ENCODE data around the gene NRXN3.
A peak's percentile ranks its signal among the peaks of the same experiment; 100 is the strongest.

NRXN3 gene

DNA sequence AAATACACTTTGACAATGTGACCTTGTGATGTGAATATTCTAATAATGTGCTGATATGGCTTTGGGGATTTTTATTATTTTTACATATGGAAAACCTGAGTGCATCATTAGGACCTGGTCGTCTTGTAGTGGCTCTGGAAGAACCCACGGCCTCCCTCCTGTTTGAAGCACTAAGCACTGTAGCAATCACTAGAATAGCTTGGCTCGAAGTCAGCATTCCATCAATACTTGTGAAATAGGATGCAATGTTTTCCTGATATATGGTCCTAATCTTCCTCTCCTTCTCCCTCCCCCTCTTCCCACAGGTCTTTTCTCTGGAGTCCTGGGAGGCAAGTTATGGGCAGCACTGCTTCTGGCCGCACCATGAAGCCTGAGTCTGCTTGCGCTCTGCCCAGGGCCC, 71.9 kb downstream of the NRXN3 start:
- DNase-seq (ENCODE audit: low spot score) = no peak

DNA sequence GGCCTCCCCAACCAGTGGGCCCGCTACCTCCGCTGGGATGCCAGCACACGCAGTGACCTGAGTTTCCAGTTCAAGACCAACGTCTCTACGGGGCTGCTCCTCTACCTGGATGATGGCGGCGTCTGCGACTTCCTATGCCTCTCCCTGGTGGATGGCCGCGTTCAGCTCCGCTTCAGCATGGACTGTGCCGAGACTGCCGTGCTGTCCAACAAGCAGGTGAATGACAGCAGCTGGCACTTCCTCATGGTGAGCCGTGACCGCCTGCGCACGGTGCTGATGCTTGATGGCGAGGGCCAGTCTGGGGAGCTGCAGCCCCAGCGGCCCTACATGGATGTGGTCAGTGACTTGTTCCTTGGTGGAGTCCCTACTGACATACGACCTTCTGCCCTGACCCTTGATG, 73.0 kb downstream of the NRXN3 start:
- DNase-seq (ENCODE audit: low spot score) = no peak

DNA sequence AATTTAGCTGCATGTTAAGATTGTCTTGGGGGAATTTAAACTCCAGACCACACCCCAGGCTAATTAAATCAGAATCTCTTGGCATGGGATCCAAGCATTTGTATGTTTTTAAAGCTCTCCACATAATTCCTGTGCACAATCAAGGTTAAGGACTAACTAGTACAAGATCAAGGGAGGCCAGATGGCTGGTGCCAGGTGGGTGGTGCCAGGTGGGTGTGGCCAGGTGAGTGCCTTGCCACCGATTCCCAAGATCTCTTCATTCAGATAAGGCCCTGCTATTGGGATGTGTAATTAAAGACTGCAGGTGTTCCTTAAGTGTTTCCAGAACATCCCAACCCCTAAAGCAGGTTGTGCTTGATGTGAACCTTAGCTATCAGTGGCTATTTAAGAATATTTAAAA, 75.1 kb downstream of the NRXN3 start:
- DNase-seq (ENCODE audit: low spot score) = no peak

DNA sequence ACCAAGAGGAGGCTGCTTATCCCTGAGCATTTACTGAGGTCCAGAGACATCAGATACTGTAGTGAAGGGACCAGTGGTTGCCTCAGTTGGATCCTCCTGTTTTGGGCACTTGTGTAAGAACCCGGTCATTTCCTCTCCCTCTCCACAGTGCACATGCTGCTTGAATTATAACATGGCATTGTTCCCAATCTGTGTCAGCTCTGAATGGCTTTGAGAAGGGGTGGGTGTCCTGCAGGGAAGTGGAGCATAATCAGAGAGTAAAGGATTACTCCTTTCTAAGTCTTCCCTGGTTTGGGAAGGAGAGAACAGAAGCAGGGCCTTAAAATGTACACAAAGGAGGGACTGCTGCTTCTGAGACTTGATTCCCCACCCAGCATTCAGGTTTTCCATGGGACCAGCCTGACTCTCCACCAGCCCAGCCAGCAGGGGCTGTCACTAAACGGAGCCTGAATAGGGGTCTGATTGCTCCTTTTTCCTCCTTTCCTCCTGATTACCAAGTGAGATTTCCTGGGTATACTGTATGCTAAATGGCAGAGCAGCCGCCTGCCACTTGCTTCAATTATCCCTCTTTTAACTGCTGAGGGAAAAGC, 78.4 kb downstream of the NRXN3 start:
- no peak for DNase-seq (ENCODE audit: low spot score)

DNA sequence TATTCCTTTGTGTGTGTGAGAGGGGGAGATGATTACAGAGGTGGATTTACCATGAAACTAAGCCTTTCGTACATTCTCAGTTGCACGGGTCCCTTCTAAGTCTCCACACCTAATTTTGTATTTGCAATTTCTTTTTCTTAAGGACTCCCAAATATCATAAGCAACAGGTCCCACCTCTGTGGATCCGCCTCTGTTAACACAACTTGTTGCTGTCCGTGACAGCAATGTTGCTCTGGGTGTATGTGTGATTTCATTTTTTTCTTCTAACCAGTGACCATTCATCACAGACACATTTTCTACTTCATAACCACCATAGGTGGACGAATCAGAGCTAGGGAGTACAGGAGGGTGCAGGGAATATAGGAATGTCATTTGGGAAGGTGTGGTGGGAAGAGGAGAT, 81.1 kb downstream of the NRXN3 start:
- DNase-seq (ENCODE audit: low spot score) = no peak

DNA sequence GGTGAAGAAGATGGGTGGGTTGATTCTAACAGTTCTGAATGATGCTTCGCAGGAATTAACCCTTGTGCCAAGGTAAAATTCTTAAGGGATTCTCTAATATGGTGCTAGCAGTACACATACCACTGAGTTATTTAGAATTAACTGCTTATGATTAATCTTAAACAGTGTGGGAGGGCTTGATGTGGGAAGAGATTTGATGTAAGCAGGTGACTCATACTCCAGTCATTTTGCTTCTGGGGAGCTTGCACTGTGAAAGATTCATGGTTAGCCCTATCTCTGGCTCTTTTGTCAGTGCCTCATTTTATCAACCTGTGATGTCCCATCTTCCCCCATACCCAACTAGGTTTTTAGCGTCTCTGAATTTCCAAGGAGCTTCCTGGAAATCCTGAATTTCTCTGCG, 83.8 kb downstream of the NRXN3 start:
- DNase-seq (ENCODE audit: low spot score) = peak; percentile 48

DNA sequence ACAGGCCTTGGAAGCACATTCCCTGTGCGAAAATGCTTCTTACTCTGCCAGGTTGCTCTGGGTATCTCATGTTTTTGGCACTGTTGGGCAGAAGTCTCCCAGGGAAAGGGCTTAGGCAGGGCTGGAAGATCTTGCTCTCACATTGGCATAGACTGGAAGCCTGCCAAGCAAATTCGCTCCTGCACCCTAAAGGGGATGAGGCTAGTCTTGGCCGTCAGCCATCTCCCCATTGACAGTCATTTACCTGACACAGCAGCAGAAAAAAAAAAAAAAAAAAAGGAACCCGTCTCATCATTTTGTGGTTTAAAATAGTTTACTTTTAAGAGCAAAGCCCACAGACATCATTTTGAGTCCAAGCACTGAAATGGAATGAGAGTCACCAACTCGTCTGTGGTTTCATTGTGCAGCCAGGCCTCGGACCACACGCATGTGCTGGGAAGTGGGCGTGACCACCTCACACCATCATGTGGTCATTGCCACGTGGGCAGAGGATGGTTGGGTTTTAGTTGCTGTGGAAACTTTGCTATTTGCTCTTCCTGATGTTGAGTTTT, 84.8 kb downstream of the NRXN3 start:
- DNase-seq (ENCODE audit: low spot score) = no peak

DNA sequence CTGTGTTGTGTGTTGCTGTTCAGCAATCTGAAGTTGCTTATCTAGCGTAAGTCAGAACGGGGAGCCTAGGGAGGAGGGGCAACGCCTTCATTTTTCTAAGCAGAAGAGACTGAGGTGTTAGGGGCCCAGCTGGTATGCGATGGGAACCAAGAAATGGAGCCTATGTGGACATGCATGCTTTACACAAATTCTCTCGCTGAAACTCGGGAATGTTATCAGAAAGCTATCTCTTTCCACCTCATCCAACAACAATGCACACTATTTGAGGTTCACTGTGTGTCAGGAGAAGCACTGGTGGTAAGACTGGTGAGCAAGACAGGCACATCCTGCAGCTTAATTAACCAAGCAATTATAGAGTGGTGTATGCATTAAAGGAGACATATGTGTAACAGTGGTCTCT, 89.7 kb downstream of the NRXN3 start:
- no peak for DNase-seq (ENCODE audit: low spot score)

DNA sequence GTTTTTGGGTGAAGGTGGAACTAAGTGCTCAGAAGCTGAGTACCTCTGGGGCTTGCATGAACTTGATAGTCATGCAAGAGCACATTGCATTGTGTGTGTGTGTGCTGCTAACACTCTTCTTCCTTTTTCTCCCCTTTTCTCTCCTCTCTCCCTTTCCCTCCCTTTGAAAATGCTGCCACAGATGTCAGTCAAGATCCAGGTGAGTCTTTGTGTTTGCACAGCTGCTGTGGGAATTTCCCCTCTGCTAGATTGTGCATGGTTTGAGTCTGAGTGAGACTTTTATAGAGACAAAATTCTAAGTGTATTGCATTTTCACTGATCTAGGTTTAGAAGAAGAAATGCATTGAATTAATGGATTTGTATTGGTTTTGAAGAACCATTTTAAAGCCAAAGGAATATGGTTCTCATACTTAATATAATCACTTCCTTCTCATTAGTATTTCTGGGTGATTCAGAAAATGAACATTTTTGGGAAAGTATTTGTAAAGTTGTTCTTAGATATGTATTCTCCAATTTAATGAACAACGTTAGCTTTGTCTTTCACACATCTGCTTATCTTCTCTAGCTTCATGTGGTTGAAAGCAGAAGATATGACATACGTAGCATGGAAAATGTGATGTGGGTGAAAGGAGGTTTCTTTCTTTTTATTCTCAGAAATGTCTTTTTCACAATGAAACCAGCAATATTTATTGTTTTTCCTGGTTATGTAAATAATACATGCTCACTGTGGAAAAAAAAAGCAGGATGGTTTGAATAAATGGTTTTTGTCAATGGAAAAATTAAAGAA, 108.5 kb downstream of the NRXN3 start:
- DNase-seq (ENCODE audit: low spot score) = no peak

DNA sequence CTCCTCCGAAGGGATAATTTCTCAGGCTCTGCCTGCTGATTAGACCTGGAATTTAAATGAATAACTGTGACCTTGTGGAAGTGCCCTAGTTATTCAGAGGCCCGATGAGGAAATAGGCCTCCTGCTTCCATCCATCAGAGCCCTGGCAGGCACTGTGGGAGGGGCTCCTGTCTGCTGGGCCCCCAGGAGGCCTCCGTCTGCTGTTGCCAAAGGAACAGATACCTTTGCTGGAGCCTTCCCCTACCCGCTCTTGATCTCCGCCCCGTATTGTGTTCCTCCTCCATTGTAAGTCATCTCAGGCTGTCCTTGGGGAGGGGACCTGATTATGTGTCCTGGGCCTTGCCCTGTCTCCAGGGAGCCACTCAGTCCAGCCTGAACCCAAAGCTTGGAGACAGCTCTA, 112.3 kb downstream of the NRXN3 start:
- DNase-seq (ENCODE audit: low spot score) = no peak

DNA sequence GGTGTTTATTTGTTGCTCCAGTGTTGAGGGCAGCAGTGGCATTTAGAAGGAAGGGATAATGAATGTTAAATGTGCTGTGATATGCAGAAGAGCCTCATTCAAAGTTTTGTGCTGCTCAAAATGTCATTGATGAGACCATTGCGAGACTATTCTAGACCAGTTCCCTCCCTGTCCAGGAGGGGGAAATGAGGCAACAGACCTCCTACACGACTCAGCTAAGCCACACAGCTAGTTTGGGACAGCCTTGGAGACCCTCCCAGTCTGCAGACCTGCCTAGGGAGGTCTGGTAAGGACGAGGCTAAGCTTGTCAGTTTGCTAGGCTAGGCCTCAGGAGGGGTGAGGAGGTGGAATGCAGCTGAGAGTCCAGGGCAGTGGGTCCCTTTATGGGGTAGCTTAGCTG, 116.0 kb downstream of the NRXN3 start:
- DNase-seq (ENCODE audit: low spot score) = no peak

DNA sequence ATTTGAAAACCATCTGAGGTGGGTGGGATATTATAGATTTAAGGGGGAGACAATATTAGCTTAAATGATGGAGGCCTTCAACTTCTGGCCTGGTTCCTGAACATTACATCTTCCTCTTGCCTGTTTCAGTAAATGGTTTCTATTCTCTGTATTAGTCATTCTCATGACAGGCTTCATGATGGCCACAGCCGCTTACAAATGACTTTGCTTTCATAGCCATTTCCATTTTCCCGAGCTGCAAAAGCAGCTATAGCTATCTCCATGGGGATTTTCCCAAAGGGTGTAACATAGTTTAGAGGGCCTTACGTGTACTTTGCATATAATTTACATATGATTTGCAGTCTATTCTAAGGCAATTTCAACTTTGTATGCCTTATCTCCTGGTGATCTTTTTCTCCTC, 121.8 kb downstream of the NRXN3 start:
- no peak for DNase-seq (ENCODE audit: low spot score)

DNA sequence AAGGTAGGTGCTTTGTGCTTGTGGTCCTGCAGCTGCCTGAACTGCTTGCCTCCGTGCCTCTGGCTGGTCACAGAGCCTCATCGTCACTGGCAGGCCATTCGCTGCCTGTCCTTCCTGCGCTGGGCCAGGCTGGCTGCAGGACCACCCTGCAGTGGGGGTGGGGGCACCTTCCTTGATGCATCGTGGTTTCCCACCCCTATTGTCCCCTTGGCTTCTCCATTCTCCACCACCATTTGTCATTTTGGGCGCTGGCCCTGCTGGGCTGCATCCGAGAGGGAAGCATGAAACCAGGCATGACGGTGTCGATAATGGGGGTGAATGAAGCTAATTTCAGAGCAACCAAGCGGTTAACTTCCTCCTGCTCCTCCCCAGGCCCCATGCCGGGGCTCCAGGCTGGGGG, 127.7 kb downstream of the NRXN3 start:
- no peak for DNase-seq (ENCODE audit: low spot score)

DNA sequence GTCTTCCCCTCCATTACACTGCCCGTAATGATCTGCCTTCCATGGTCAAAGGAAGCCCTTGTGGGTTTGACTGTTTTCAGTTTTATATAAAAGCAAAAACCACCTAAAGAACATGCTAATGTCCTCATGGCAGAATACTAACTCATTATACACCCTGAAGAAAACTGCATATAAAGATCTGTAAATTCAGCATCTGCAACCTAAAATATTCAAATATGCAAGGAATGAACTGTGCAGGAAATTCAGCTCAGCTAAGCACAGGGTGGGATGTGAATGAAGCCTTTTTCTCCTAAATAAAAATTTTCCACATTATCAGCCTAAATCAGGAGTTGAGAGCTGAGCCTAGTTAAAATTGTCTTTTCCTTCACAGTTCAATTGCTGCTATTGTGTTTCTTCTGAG, 128.1 kb downstream of the NRXN3 start:
- DNase-seq (ENCODE audit: low spot score) = no peak

DNA sequence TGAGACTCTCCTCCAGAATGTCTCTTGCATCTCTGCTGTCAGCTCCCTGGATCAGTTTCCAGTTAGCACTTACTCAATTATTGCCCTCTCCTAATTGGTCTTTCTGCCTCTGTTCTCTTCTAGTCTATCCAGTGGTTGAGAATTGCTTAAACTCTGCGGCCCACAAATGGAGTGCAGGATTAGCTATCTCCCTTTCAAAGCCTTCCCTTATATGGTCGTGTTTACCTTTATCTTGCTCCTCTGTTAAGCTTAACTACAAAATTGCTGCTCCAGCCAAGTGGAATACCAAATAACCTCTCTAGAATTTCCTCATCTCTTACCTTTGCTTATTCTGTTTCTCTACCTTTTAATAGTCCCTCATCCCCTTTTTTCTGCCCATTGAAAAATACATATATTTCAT, 132.7 kb downstream of the NRXN3 start:
- no peak for DNase-seq (ENCODE audit: low spot score)

DNA sequence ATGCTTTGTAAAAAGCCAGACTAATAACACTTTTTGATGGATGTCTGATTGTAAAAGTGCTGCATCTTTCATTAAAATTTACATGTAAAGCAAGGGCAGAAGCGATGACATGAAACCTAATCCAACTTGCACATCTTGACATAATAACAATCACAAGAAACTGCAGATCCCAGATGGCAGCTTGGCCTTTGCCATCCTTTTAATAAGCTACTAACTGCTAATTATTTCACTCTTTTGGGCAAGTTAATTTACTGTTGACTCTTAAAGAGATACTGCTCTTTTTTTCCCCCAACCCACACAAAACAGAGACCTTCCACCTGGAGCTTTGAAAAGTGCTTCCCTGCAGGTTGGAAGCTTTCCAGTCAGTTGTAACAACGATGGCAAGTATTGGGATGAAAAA, 137.5 kb downstream of the NRXN3 start:
- DNase-seq (ENCODE audit: low spot score) = no peak

DNA sequence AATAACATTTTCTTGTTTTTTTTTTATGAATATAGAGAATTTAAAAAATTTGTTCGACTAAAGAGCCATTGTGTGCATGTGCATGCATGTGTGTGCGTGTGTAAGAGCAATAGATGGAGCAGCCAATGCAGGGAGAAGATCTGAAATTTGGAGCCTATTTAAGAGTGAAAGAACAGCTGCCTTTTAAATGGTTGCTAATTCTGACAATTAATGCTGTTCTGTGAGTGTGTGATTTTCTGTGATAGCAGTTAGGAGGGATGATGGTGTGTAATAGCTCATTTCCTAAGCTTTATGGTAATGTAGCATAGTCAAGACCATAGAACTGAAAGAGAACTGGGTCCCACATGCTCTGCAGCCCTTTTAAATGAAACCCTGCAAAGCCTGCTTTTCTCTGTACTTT, 137.9 kb downstream of the NRXN3 start:
- no peak for DNase-seq (ENCODE audit: low spot score)

DNA sequence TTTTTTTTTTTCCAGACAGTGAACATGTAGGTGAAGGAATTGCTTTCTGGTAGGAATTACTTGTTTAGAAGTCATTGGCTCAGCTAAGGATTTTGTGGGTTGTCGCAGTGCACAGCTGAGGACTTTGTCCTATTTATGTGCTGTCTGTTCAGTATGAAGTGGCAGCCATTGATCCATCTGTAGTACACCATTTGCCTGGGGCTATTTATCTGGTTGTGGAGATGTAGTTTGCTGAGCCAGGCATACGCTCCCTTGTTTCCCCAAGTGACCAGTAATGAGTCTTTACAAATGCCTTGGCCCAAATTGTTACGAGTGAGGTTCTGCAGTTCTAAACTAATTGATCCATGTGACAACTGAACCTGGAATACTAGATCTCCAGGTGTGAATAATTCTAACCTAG, 140.1 kb downstream of the NRXN3 start:
- DNase-seq (ENCODE audit: low spot score) = no peak

DNA sequence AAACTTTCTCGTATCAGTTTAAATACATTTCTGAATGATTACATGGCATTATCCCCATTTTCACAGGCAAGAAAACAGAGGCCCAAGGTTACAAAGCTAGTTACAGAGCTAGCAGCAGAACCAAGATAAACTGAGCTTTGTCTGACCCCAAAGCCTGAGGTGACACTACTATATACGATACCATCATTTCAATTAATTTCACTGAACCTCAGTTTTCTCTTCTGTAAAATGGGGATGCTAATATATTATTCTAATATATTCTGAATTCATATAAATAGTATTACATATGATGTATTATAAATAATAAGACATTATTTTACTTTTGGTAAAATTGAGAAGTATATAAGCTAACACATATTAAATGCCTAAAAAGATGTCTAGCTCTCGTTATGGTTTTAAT, 143.3 kb downstream of the NRXN3 start:
- no peak for DNase-seq (ENCODE audit: low spot score)

DNA sequence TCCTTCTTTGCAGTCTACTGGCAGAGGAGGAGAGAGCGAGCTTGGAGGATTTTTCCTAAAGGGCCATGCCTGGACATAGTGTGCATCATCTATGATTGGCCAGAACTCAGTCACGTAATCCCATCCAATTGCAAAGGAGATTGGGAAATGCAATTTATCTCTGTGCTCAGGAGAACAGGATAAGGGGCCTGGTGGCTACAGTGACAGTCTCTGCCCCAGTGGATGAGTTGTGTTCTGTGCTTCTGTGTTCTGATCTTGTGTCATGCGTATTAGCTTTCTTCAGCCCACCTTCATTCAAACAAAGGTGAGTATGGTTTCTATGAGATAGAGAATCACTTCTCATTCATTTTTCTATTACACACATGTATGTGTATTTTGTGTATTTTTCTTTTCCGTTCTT, 144.3 kb downstream of the NRXN3 start:
- DNase-seq (ENCODE audit: low spot score) = no peak

DNA sequence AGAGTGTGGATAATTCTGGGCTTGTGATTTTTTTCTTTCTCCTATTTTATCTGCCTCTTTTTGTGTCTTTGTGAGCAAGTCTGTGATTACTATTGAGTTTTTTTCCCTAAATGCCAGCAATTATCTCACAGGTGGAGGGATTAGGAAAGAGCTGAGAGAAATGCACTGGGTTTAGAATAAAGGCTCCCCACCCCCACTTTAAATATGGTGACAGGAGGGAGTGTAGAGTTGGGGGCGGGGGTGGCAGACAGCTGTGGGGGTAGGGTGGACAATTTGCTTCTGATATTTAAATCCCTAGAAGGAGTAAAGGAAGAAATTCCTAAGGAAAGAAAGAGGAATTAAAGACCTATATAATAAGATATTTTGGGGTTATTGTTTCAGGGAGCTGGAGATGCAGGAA, 145.9 kb downstream of the NRXN3 start:
- DNase-seq (ENCODE audit: low spot score) = no peak

DNA sequence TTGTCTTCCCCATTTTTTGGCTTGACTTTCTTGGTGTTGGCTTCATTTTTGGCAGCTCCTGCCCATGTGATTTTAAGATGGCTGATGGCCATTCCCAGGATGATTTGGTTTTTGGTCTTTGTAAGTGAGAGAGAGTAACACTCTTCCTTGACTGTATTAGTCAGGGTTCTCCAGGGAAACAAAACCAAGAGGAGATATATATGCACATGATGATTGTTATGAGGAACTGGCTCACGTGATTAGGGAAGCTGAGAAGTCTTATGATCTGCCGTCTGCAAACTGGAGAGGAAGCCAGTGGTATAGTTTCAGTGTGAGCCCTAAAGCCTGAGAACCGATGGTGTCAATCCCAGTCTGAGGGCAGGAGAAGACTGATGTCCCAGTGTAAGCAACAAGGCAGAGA, 146.6 kb downstream of the NRXN3 start:
- DNase-seq (ENCODE audit: low spot score) = no peak

DNA sequence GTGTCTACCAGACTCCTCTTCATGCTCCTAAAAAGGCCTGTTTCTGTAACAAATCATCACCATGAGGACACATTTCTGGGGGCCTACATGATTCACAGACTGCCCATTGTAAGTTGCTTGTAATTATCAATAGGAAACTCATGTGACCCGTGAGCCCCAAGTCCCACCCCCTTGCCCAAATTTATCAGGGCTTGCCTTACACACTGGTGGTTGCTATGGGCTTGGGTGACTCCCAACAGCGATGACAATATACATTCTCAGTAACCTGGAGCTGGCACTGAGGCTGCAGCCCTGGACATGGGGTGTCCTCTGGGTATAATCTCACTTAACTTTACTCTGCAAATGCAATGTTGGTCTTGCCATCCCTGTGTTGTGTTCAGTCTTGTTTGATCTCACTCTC, 149.2 kb downstream of the NRXN3 start:
- no peak for DNase-seq (ENCODE audit: low spot score)

Measured in putamen (tissue), 1 donor.